NCI-H2171 treated with DMSO at 0.1 percent for 48 hours (cell line): ENCODE measurements around the gene SCRG1.

ENCODE experiments used
- DNase-seq: peaks from one replicate; lab custom pipeline; 2025; lab: John Stamatoyannopoulos, UW

The SCRG1 gene

DNA sequence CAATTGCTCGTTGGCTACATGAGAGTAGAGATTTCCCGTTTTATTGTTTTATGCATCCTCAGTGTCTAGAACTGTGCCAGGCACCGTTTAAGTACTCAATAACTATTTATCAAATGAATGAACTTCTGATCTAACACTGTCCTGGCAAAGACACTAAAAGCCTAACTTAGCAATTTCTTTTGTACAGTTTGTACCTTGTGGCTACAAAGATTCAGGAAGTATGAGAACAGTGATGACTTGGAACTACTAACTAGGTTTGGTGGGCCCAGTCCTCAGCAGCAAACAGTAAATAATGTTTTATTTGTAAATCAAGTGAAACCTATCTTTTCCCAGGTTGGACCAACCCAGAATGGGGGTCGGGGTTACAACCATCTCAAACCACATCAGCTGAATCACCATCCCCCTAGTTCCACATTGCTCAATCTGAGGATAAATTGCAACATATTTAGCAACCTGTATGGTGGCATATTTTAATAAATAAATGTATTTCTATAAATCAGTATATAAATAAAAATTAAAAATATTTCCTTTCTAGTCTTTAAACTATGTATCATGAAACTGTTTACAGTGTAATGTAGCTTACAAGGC lies 12.3 kb upstream of the SCRG1 start:
- no peak for DNase-seq

- DNase-seq = no peak
Observed at GRCh38 chr4:173410079-173410478, 11.2 kb upstream of the SCRG1 start.

- no peak for DNase-seq
Observed at GRCh38 chr4:173405840-173406606, 7.1 kb upstream of the SCRG1 start.

DNA sequence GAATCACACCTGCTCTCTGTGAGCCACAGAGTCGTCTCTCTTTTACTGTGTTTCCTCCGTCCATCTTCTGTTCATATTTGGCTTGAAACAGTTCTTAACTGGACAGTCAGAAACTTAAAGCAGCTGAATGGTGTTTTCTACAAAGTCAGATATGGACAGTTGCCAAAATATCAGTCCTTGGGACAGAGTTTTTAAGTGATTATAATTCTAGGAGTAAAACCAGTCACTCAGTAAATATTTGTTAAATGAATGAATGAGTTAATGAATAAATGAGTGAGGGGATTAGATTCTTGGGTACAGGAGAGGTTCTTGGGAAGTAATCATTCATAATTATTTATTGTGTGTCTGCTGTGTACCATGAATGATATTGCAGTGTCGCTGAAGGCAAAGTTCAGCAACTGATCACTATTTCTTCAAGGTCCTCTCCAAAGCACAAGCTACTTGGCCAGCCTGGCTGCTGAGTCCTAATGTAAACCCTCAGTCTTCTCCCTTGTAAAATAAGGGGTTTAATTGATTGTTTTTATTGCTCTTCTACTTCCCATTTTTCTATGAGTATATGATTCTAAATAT lies 5.5 kb upstream of the SCRG1 start:
- no peak for DNase-seq

DNA sequence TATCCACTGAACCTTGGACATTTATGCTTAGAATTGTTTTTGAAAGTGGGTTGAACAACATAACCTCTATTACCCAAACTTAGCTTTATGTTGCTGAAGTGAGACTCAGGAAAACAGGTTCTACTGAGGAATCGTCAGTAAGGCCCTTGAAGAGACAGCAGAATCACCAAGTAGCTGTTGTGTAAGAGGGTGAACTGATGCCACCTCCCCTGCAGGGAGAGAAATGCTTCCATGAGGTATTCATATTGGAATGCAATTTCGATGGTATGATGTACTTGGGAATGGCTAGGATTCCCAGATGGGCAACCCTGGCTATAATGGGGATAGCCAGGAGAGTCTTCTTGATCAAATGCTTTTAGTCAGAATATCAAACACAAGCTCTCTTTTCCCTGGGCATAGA lies 4.1 kb upstream of the SCRG1 start:
- no peak for DNase-seq

DNA sequence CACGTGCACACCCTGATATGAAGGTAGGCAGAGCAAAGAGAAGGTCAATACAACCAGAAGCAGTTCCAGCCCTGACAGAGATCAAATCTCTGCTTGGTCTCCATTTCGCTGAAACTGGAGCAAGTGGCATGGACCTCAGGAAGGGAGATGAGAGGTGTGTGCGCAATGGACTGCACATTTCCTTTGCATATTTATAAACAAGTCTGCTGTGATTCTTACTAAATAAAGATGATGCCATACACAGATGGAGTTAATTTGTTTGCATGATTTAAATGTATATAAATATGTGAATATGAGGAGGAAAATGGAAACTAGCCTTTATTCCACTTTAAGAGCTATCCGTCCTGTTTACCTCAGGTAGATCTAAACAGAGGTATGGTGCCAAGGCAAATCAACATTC lies 2.1 kb upstream of the SCRG1 start:
- no peak for DNase-seq

- DNase-seq = no peak
Observed at GRCh38 chr4:173398220-173398619, 696 bp downstream of the SCRG1 start.

DNA sequence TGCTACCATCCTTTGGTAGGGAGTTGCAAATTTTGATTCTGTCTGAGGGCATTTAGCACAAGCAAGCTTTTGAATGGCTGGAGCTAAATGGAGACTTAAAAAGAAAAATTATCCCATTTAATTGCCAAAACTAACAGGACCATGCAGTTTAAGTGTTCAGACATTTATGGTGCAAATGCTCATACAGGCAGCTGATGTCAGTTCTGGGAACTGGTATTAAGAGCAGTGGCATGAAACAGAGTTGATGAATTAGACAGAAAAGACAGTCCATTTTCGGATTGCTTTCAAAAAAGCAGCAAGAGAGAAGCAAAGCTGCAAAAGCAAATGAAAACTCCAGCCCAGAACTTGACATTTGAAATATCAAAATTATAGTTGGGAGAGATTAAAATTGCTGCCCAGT lies 1.3 kb downstream of the SCRG1 start:
- DNase-seq = no peak

- DNase-seq = no peak
Observed at GRCh38 chr4:173391701-173392100, 7.2 kb downstream of the SCRG1 start.

DNA sequence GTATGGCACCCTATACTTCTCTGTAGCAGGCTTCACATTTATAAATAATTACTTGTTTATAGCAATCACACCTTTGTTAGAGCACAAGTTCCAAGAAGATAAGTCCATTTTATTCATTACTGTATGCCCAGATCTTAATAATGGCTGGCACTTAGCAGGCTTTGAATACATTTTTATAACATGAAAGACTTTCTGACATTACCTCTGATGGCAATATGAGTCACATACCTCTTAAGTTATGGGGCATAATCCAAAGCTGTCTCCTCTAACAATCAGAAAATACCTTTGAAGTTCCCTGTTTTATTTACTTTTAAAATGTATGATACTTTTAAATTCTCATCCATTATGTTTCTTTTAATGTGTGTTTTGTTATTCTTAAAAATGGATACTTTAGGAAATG lies 12.2 kb downstream of the SCRG1 start:
- DNase-seq = no peak

GRCh38 chr4:173382349-173382748 lies 16.6 kb downstream of the SCRG1 start:
- DNase-seq = no peak

- no peak for DNase-seq
Observed at GRCh38 chr4:173381610-173382009, 17.3 kb downstream of the SCRG1 start.

DNA sequence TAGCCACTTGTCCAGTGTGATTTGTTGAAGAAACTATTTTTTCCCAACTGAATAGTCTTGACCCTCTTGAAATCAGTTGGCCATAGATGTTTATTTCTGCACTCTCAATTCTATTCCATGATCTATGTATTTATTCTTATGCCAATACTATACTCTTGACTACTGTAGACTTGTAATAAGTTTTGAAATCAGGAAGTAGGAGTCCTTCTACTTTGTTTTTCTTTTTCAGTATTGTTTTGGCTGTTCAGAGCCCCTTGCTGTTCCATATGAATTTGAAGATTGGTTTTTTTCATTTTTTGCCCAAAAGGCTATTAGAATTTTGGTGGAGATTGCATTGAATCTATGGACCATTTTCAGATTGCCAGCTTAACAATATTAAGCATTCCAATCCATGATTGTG lies 17.9 kb downstream of the SCRG1 start:
- no peak for DNase-seq

- DNase-seq = no peak
Observed at GRCh38 chr4:173379929-173380328, 19.0 kb downstream of the SCRG1 start.

DNA sequence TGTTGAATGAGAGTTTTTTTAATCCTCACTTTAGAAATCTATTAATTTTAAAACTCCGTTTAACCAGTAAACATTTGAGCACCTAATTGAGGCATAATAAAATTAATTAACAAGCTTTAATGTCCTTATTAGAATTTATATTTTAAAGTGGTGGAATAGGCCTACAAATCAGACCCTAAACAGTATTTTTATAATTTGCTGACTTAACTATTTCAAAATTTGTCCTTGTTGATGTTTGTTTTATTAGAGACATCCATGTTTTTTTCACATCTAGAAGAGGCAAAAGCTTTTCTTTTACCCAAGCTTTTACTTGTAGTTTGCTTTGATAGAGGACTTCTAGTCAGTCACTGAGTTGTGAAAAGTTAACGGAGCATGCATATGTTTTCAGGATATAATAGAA lies 24.3 kb downstream of the SCRG1 start:
- no peak for DNase-seq

DNA sequence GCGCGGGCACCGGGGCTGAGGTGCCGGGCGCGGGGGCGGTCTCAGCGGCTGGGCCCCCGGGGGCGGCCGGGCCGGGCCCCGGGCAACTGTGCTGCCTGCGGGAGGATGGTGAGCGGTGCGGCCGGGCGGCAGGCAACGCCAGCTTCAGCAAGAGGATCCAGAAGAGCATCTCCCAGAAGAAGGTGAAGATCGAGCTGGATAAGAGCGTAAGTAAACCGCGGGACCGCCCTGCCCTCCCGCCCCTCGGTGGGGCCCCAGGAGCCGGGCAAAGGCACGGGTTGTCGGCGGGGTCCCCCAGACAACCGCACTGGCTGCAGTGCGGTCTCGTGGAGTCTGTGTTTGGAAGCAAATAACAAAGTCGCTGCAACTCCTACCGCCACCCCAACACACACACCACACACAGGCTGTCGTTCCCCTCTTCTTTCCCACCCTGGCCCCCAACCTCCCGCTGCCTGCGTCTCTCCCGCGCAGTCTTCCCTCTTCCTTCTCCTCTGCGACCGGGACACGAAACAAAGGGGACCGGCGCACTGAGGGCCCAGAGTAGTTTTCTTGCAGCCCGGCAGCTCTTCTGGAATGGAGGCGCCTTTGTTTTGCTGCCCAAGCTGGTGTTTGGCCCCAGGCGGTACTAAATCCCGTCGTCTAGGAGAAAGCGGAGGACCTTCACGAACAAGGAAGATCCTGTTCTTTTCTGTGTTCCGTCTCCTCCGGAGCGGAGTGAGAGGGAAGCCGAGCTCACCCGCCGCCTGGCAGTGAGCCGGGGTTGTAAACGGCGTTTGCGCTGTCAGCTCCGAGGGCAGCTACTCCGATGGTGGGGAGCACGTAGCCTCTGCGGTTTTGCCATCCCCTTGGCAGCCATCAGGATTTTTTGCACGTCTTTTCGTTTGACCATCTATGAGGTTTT lies 27.4 kb downstream of the SCRG1 start:
- DNase-seq = peak; percentile 59

- peak; percentile 90 for DNase-seq
Observed at GRCh38 chr4:173370477-173371291, 28.2 kb downstream of the SCRG1 start, which contains the start of gene SAP30. TSS of gene SAP30 (plus strand) at chr4:173370954. CDS start at chr4:173371183, 229 bp downstream.

- DNase-seq = no peak
Observed at GRCh38 chr4:173370130-173370476, 28.8 kb downstream of the SCRG1 start.

DNA sequence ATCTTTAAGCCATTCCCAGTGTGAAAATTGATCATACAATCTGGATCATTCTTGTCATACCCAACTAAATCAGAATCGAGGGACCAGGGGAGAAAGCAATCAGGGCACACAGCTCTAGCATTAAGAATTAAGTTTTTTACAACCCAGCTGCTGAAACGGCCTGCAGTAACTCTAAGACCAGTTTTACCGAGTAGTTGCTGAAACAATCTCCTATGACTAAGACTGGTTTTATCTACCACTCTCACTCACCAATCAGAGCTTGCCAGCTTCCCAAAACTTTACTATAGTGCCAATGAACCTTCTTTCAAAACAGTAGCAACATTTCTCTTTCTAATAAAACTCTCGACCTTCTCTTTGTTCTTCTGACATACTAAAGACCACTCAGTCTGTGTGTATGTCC lies 31.0 kb downstream of the SCRG1 start:
- no peak for DNase-seq

DNA sequence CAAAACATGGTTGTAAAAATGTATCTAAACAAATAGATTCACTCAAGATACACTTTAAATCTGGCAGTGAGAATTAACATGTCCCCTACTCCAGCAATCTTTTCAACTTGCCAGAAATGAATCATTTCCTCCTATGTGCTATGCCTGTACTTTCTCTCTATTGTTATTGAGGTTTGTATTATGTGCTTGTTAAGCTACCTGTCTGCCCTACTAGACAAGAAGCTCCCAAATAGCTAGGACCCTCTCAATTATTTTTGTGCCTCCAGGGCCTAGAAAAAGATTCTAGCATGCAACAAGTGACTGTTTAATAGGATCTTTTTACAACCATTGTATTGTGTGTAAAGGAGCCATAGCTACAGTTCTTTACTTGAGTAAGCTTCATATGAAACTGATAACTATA lies 31.6 kb downstream of the SCRG1 start:
- DNase-seq = no peak

DNA sequence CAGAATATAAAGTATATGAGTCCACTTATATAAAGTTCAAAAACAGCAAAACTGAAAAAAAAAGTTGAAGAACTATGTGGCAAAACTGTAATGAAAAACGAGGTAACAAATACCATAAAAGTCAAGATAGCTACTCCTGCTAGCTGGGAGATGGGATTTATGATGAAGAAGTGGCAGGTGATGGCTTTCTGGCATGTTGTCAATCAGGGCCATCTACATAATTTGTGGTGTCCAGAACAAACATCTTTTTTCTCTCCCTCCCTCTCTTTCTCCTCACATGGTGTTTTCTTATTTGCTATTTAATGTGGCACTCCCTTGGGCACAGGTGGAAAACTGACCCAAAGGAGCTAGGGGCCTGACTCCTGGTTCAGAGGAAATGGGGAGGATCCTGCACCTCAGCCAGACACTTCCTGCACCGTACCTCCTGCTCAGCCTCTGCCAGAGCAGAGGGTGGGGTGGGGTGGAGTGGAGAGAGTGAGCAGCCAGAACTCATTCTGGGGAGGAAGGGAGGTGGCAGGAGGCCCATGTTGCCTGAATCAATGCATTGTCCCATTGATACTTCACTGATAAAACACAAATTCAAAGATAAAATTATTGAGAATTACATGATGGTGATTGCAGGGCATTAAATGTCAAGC lies 33.4 kb downstream of the SCRG1 start:
- no peak for DNase-seq
